H9 (cell line): ENCODE results near the gene IMMP2L. TPM values are rescaled to one million over a fixed set of nuclear protein-coding genes. Genes with fewer than 3 reads are reported as not detected.

ENCODE experiments used
- DNase-seq: peaks from one replicate; pipeline ENCODE4 v3.0.0-alpha.2; 2017
- H2AFZ ChIP-seq: one replicate; pipeline ENCODE4 v1.6.1; 2013; ENCODE audit warnings: mild to moderate bottlenecking, low read length, control low read depth, moderate library complexity
- H2AK5ac ChIP-seq: 2 replicates; pipeline ENCODE4 v1.6.1; 2013; ENCODE audit warnings: low read length, control low read depth, mixed read lengths; ENCODE audit not compliant: insufficient read length
- H2BK120ac ChIP-seq: one replicate; pipeline ENCODE4 v1.6.1; 2013; ENCODE audit warnings: low read depth, mild to moderate bottlenecking, low read length, control low read depth, inconsistent platforms; ENCODE audit not compliant: poor library complexity, severe bottlenecking
- H2BK12ac ChIP-seq: 2 replicates; pipeline ENCODE4 v1.6.1; 2013; ENCODE audit warnings: low read length, control low read depth, mixed read lengths, low read depth; ENCODE audit not compliant: insufficient read length
- H2BK15ac ChIP-seq: 2 replicates; pipeline ENCODE4 v1.6.1; 2013; ENCODE audit warnings: low read depth, low read length, control low read depth
- H2BK20ac ChIP-seq: one replicate; pipeline ENCODE4 v1.6.1; 2013; ENCODE audit warnings: low read depth, mild to moderate bottlenecking, low read length, control low read depth, inconsistent platforms; ENCODE audit not compliant: poor library complexity, severe bottlenecking
- H2BK5ac ChIP-seq: 2 replicates; pipeline ENCODE4 v1.6.1; 2013; ENCODE audit warnings: low read length, control low read depth, mixed read lengths; ENCODE audit not compliant: insufficient read length
- H3K14ac ChIP-seq: 2 replicates; pipeline ENCODE4 v1.6.1; 2013; ENCODE audit warnings: low read length, control low read depth; ENCODE audit not compliant: insufficient read depth
- H3K18ac ChIP-seq: 2 replicates; pipeline ENCODE4 v1.6.1; 2013; ENCODE audit warnings: low read depth, mild to moderate bottlenecking, mixed read lengths, low read length, control low read depth; ENCODE audit not compliant: insufficient read length
- H3K23ac ChIP-seq: 2 replicates; pipeline ENCODE4 v1.6.1; 2013; ENCODE audit warnings: low read length, control low read depth, mixed read lengths, low read depth; ENCODE audit not compliant: insufficient read length
- H3K23me2 ChIP-seq: 2 replicates; pipeline ENCODE4 v1.6.1; 2013; ENCODE audit warnings: low read depth, mild to moderate bottlenecking, mixed read lengths, low read length, control low read depth; ENCODE audit not compliant: insufficient read length, poor library complexity, severe bottlenecking
- H3K27ac ChIP-seq: 2 replicates; pipeline ENCODE4 v1.5.1; 2013; ENCODE audit warnings: low read length, control low read depth, mixed read lengths, low read depth; ENCODE audit not compliant: insufficient read length
- H3K27me3 ChIP-seq: 2 replicates; pipeline ENCODE4 v1.6.1; 2013; ENCODE audit warnings: low read length, control low read depth, inconsistent platforms; ENCODE audit not compliant: insufficient read depth
- H3K4ac ChIP-seq: 2 replicates; pipeline ENCODE4 v1.6.1; 2013; ENCODE audit warnings: low read depth, mild to moderate bottlenecking, control low read depth, inconsistent platforms, low read length, moderate library complexity
- H3K4me1 ChIP-seq: 2 replicates; pipeline ENCODE4 v1.6.1; 2013; ENCODE audit warnings: low read length, control low read depth, inconsistent platforms; ENCODE audit not compliant: insufficient read depth
- H3K4me2 ChIP-seq: 2 replicates; pipeline ENCODE4 v1.6.1; 2013; ENCODE audit warnings: low read length, control low read depth, mixed read lengths; ENCODE audit not compliant: insufficient read length, insufficient read depth
- H3K56ac ChIP-seq: 2 replicates; pipeline ENCODE4 v1.6.1; 2013; ENCODE audit warnings: low read depth, mild to moderate bottlenecking, mixed read lengths, low read length, control low read depth; ENCODE audit not compliant: insufficient read length
- H3K79me1 ChIP-seq: 2 replicates; pipeline ENCODE4 v1.6.1; 2013; ENCODE audit warnings: low read depth, mild to moderate bottlenecking, moderate library complexity, low read length, control low read depth, inconsistent platforms; ENCODE audit not compliant: insufficient read depth, poor library complexity, severe bottlenecking
- H3K79me2 ChIP-seq: 2 replicates; pipeline ENCODE4 v1.6.1; 2013; ENCODE audit warnings: low read length, control low read depth, inconsistent platforms; ENCODE audit not compliant: insufficient read depth
- H3K9ac ChIP-seq: 2 replicates; pipeline ENCODE4 v1.6.1; 2013; ENCODE audit warnings: low read length, control low read depth, mixed read lengths; ENCODE audit not compliant: insufficient read length; ENCODE audit errors: extremely low read depth
- H3K9me3 ChIP-seq: one replicate; pipeline ENCODE4 v1.6.1; 2013; ENCODE audit warnings: low read depth, low read length, inconsistent platforms; ENCODE audit not compliant: control insufficient read depth
- H3T11ph ChIP-seq: one replicate; pipeline ENCODE4 v1.6.1; 2013; ENCODE audit warnings: mild to moderate bottlenecking, low read length, control low read depth, inconsistent platforms
- H4K20me1 ChIP-seq: one replicate; pipeline ENCODE4 v1.6.1; 2013; ENCODE audit not compliant: control insufficient read depth, insufficient read length, insufficient read depth
- H4K5ac ChIP-seq: 2 replicates; pipeline ENCODE4 v1.6.1; 2013; ENCODE audit warnings: low read depth, mild to moderate bottlenecking, mixed read lengths, low read length, control low read depth; ENCODE audit not compliant: insufficient read length
- H4K8ac ChIP-seq: replicated peaks from 2 replicates; pipeline ENCODE4 v1.6.1; 2013; ENCODE audit warnings: low read length, control low read depth, mixed read lengths, low read depth; ENCODE audit not compliant: insufficient read length
- H4K91ac ChIP-seq: 2 replicates; pipeline ENCODE4 v1.6.1; 2013; ENCODE audit warnings: low read depth, mild to moderate bottlenecking, moderate library complexity, mixed read lengths, low read length, control low read depth; ENCODE audit not compliant: insufficient read length
- H3K27ac Mint-ChIP-seq, 3 experiments: 2 replicates in 2 of 3; 3 replicates in 1 of 3; pipeline ENCODE4 v1.8.0; 2020 to 2021; ENCODE audit warnings: mixed read lengths in 3 of 3, mild to moderate bottlenecking in 1 of 3, moderate library complexity in 1 of 3
- H3K27me3 Mint-ChIP-seq: 2 replicates; pipeline ENCODE4 v1.8.0; 2021; ENCODE audit warnings: low read depth, mild to moderate bottlenecking, moderate library complexity, mixed read lengths
- H3K36me3 Mint-ChIP-seq, 3 experiments: 2 replicates in 2 of 3; 3 replicates in 1 of 3; pipeline ENCODE4 v1.8.0; 2020 to 2021; ENCODE audit warnings: low read depth in 3 of 3, mixed read lengths in 3 of 3; ENCODE audit not compliant: insufficient read depth in 1 of 3
- H3K4me1 Mint-ChIP-seq, 2 experiments: 2 replicates each; pipeline ENCODE4 v1.8.0; 2020; ENCODE audit warnings: mixed read lengths in 2 of 2
- H3K4me3 Mint-ChIP-seq, 2 experiments: 2 replicates in 1 of 2; 3 replicates in 1 of 2; pipeline ENCODE4 v1.8.0; 2020 to 2021; ENCODE audit warnings: mild to moderate bottlenecking in 2 of 2, mixed read lengths in 2 of 2, moderate library complexity in 1 of 2
- H3K9me3 Mint-ChIP-seq, 2 experiments: 2 replicates in 1 of 2; 3 replicates in 1 of 2; pipeline ENCODE4 v1.8.0; 2020; ENCODE audit warnings: mild to moderate bottlenecking in 2 of 2, mixed read lengths in 2 of 2, moderate library complexity in 1 of 2
- WGBS: extraction: QIAGEN DNeasy Blood & Tissue Kit; methylation state at CpG from one replicate; pipeline ENCODE4 v1.1.7; 2013; ENCODE audit warnings: missing lambda C conversion rate, low lambda C conversion rate, mixed read lengths; ENCODE audit not compliant: insufficient read length; ENCODE audit errors: extremely low coverage; 5-methylcytosine and 5-hydroxymethylcytosine counted together
- total RNA-seq: library from RNA; stranded (reverse); gene quantifications from 2 replicates; pipeline ENCODE4 v1.2.1, GENCODE V29; 2021
- TF ChIP-seq, protein P1 (sequence below): fragments of 200-600 bp; sonication (generic); conservative IDR thresholded peaks from 3 replicates; pipeline ENCODE4 v1.8.0; 2021; ENCODE audit warnings: antibody characterized with exemption, mild to moderate bottlenecking

IMMP2L gene
- total RNA-seq, 1 experiment from 2014 or later = 14.7 TPM

DNA sequence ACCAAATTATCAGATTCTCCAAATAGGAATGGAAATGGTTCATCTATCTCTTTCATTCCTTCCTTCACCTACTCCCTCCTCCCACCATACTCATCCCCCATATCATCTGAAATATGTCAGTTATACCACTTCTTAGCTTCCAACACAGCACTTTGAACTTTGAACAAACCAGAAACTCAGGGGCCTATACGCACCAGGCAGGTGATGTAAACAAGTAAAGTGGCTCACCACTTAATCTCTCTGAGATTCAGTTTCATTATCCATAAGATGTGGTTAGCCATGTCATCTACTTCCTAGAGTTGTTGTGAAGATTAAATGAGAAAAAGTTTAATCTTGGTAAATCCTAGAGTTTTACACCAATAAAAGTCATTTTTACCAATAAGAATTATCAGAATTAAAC, 537.3 kb downstream of the IMMP2L start:
- WGBS = no CpG with 5 or more reads among the region's 1 CpG
- Histone ChIP-seq H4K8ac (no peak overlapping the region), H3K23ac (no peak overlapping the region), H3K4ac (no peak overlapping the region), H3K79me2 (no peaks in the 10 kb centered on the region), H4K20me1 (no peaks in the 10 kb centered on the region), H3K4me2 (no peak overlapping the region), H3K23me2 (no peaks in the 10 kb centered on the region), H3K27me3 (no peaks in the 10 kb centered on the region), H2AFZ (no peak overlapping the region), H3K14ac (no peak overlapping the region), H3K56ac (no peak overlapping the region), H2BK12ac (no peak overlapping the region), H2BK20ac (no peak overlapping the region), H3T11ph (no peak overlapping the region), H4K91ac (no peak overlapping the region), H3K9ac (no peak overlapping the region), H2BK15ac (no peak overlapping the region), H2BK120ac (no peak overlapping the region), H2AK5ac (no peak overlapping the region), H3K79me1 (no peaks in the 10 kb centered on the region), H3K4me1 (no peaks in the 10 kb centered on the region; the same call in 1 of the 2 replicates), H3K18ac (no peak overlapping the region), H2BK5ac (no peak overlapping the region), H3K9me3 (no peaks in the 10 kb centered on the region), H4K5ac (no peak overlapping the region), H3K27ac (no peak overlapping the region)
- Mint-ChIP-seq H3K27ac (peak overlapping the region in 1 of 3 experiments; percentile 74; a peak in 1 of 7 replicates), H3K9me3 (peaks cover 3 to 5% of the 10 kb centered on the region in 2 experiments; a peak in 3 of 5 replicates), H3K36me3 (peaks cover 5 to 9% (median 7%) of the 10 kb centered on the region in 3 experiments), H3K27me3 (no peaks in the 10 kb centered on the region), H3K4me1 (peaks cover 36 to 40% of the 10 kb centered on the region in 2 experiments), H3K4me3 (no peak overlapping the region)
- TF ChIP-seq, protein P1, sequence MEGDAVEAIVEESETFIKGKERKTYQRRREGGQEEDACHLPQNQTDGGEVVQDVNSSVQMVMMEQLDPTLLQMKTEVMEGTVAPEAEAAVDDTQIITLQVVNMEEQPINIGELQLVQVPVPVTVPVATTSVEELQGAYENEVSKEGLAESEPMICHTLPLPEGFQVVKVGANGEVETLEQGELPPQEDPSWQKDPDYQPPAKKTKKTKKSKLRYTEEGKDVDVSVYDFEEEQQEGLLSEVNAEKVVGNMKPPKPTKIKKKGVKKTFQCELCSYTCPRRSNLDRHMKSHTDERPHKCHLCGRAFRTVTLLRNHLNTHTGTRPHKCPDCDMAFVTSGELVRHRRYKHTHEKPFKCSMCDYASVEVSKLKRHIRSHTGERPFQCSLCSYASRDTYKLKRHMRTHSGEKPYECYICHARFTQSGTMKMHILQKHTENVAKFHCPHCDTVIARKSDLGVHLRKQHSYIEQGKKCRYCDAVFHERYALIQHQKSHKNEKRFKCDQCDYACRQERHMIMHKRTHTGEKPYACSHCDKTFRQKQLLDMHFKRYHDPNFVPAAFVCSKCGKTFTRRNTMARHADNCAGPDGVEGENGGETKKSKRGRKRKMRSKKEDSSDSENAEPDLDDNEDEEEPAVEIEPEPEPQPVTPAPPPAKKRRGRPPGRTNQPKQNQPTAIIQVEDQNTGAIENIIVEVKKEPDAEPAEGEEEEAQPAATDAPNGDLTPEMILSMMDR = no peak
- no peak for DNase-seq
